Right atrium auricular region (tissue), 2 donors: Measurements from ENCODE around the gene ARID2. TPM values are rescaled to one million over a fixed set of nuclear protein-coding genes. Genes with fewer than 3 reads are reported as not detected.

Experiments used
- DNase-seq: peaks from one replicate; pipeline ENCODE4 v3.0.0-alpha.2; 2019; ENCODE audit warnings: low spot score
- H3K27ac ChIP-seq, 2 donors: fragments of 200-600 bp; sonication (generic); 1 replicate in 1 of 2; 2 replicates in 1 of 2; pipeline ENCODE4 v1.5.1; 2016 to 2019
- H3K27me3 ChIP-seq, 2 donors: fragments of 200-600 bp; sonication (generic); one replicate each; pipeline versions ENCODE4 v1.5.1 to v1.6.0; 2017 to 2019
- H3K36me3 ChIP-seq: fragments of 200-600 bp; sonication (generic); one replicate; pipeline ENCODE4 v1.5.1; 2016
- H3K4me1 ChIP-seq, 2 donors: fragments of 200-600 bp; sonication (generic); one replicate each; pipeline versions ENCODE4 v1.5.1 to v1.6.0; 2017 to 2019
- H3K4me3 ChIP-seq, 2 donors: fragments of 200-600 bp; sonication (generic); 1 replicate in 1 of 2; 2 replicates in 1 of 2; pipeline ENCODE4 v1.5.1; 2017 to 2019; ENCODE audit warnings: mild to moderate bottlenecking in 1 of 2, moderate library complexity in 1 of 2
- H3K9me3 ChIP-seq, 2 donors: fragments of 200-600 bp; sonication (generic); one replicate each; pipeline ENCODE4 v1.5.1; 2019
- total RNA-seq, 2 donors: library from RNA; depleted of rRNA; stranded (reverse); fragments of >200 nt; gene quantifications; one replicate each; pipeline ENCODE4 v1.1.0, GENCODE V29; 2016
- TF ChIP-seq, protein P1 (sequence below), 2 donors: fragments of 200-600 bp; sonication (generic); IDR thresholded peaks; one replicate each; pipeline ENCODE4 v1.5.1; 2019; ENCODE audit warnings: antibody characterized with exemption in 2 of 2

Gene ARID2
- total RNA-seq, 2 donors from 2014 or later = 13.7 to 19.5 TPM

DNA sequence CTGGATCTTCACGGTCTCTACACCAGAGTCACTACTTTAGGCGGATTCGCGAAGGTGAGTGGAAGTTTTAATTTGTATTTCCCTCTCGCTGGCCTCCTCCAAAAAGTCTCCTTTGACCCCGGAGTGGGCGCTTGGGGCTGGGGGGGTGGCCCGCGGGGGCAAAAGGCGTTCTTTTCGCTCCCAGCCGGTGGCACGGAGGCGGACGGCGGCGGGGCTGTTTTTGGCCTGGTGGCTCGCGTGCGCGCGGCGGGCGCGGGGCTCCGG lies 510 bp downstream of the ARID2 start:
- Histone ChIP-seq H3K27ac (peak overlapping the region; percentile 100), H3K36me3 (no peaks in the 10 kb centered on the region), H3K4me1 (peaks cover 0 to 26% of the 10 kb centered on the region in 2 donors), H3K27me3 (no peaks in the 10 kb centered on the region), H3K9me3 (no peaks in the 10 kb centered on the region), H3K4me3 (peak overlapping the region; percentile 92 to 95)
- no peak for DNase-seq
- TF ChIP-seq, protein P1, sequence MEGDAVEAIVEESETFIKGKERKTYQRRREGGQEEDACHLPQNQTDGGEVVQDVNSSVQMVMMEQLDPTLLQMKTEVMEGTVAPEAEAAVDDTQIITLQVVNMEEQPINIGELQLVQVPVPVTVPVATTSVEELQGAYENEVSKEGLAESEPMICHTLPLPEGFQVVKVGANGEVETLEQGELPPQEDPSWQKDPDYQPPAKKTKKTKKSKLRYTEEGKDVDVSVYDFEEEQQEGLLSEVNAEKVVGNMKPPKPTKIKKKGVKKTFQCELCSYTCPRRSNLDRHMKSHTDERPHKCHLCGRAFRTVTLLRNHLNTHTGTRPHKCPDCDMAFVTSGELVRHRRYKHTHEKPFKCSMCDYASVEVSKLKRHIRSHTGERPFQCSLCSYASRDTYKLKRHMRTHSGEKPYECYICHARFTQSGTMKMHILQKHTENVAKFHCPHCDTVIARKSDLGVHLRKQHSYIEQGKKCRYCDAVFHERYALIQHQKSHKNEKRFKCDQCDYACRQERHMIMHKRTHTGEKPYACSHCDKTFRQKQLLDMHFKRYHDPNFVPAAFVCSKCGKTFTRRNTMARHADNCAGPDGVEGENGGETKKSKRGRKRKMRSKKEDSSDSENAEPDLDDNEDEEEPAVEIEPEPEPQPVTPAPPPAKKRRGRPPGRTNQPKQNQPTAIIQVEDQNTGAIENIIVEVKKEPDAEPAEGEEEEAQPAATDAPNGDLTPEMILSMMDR (IDR thresholded peaks at IDR 0.05) = no peak

DNA sequence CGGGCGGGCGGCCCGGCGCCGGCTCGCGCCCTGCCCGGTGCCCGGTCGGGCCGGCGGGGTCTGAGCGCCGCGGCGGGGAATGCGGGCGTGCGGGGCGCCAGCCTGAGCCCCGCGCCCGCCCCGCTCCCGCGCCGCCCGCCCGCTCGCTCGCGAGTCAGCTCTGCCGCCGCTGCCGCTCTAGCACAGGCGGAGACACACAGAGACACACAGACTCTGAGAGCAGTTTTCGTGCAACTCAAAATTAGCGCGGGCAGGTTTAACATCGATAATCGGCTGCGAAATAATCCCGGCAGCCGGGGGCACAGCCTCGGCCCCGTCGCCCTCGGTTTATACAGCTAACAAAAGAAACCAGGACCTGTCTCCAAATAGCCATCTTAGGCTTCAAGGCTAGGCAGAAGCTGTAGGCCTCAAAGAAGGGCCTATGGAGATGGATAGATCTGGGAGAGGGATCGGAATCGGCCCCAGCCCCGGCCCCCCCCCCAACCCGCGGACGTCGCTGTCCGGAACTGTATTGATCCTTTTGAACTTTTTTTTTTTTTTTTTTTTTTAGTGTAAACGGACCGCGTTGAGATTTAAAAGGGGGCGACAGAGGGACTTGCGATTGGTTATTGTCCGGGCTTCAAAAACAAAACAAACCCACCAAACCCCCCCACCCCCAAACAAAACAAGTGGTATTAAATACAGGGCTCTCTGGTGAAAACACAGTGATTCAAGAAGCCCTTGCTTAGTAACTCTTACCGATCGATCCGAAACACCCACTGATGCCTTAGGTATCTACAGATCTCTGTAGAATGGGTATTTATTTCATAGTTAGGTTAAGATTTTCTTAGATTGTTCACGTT lies 1.1 kb downstream of the ARID2 start:
- H3K9me3 ChIP-seq = no peaks in the 10 kb centered on the region
- H3K27ac ChIP-seq = peak overlapping the region; percentile 100
- peak overlapping the region; percentile 92 to 95 for H3K4me3 ChIP-seq
- no peaks in the 10 kb centered on the region for H3K36me3 ChIP-seq
- TF ChIP-seq, protein P1 (IDR thresholded peaks at IDR 0.05) = peak in 1 of 2 donors; percentile 17
- no peak for DNase-seq
- H3K4me1 ChIP-seq = peaks cover 0 to 24% of the 10 kb centered on the region in 2 donors
- H3K27me3 ChIP-seq = no peaks in the 10 kb centered on the region

- Histone ChIP-seq H3K27me3 (no peaks in the 10 kb centered on the region), H3K4me3 (peak overlapping the region; percentile 92 to 95), H3K9me3 (no peaks in the 10 kb centered on the region), H3K27ac (peak overlapping the region; percentile 100), H3K36me3 (no peaks in the 10 kb centered on the region), H3K4me1 (peaks cover 0 to 24% of the 10 kb centered on the region in 2 donors)
- TF ChIP-seq, protein P1 (IDR thresholded peaks at IDR 0.05) = no peak
- no peak for DNase-seq
Measured at GRCh38 chr12:45731190-45731775, 1.8 kb downstream of the ARID2 start.

DNA sequence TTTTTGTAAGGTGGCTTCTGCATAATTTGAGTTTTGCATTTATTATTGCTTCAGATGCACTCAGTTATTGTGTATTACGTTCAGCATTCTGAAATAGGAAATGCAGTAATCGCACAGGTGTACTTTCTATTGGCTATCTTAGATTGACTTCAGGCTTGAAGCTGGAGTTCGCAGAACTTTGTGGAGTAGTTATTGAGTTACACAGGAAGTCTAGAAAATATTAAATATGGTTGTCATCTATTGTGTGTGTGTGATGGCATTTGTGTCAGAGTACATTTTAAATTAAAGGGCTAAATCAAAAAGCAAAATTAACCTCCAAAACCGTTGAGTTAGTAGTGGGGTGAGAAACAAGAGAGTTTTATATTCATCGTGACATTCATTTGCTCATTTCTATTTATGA lies 2.7 kb downstream of the ARID2 start:
- TF ChIP-seq, protein P1 (IDR thresholded peaks at IDR 0.05) = no peak
- Histone ChIP-seq H3K4me1 (peaks cover 0 to 24% of the 10 kb centered on the region in 2 donors), H3K9me3 (peaks cover 1 to 3% of the 10 kb centered on the region in 2 donors), H3K36me3 (no peaks in the 10 kb centered on the region), H3K4me3 (peak overlapping the region; percentile 2 to 92), H3K27me3 (no peaks in the 10 kb centered on the region), H3K27ac (peak overlapping the region; percentile 100)
- DNase-seq = no peak

- TF ChIP-seq, protein P1 (IDR thresholded peaks at IDR 0.05) = no peak
- Histone ChIP-seq H3K9me3 (peaks cover 5 to 7% of the 10 kb centered on the region in 2 donors), H3K4me3 (no peak overlapping the region), H3K36me3 (no peaks in the 10 kb centered on the region), H3K27ac (peak overlapping the region; percentile 100), H3K27me3 (no peaks in the 10 kb centered on the region), H3K4me1 (peaks cover 0 to 24% of the 10 kb centered on the region in 2 donors)
- DNase-seq = no peak
Measured at GRCh38 chr12:45732936-45733335, 3.4 kb downstream of the ARID2 start.
